Stomach (tissue), 4 donors: Measurements from ENCODE around the gene FRG2C.
"Not testable (repeated sequence)": the region's sequence is repeated elsewhere in the genome, so short reads cannot be mapped to it uniquely, and the experiment has no call there.

ENCODE experiments used
- CTCF ChIP-seq, 7 experiments: fragments of 450-650 bp in 4 of 7; fragments of 200-600 bp in 3 of 7; sonication (generic) in 3 of 7; IDR thresholded peaks; one replicate each; pipeline ENCODE4 v1.5.1; 2016 to 2019; ENCODE audit warnings: antibody characterized with exemption in 7 of 7, control low read depth in 2 of 7, mild to moderate bottlenecking in 1 of 7
- EP300 ChIP-seq: sonication (generic); formaldehyde crosslinking; IDR thresholded peaks from one replicate; pipeline ENCODE4 v1.6.1; 2017; ENCODE audit warnings: antibody characterized with exemption
- POLR2A ChIP-seq, 4 donors: fragments of 450-650 bp; IDR thresholded peaks; one replicate each; pipeline ENCODE4 v1.6.1; 2016; ENCODE audit warnings: antibody characterized with exemption in 4 of 4, control low read depth in 2 of 4, mild to moderate bottlenecking in 1 of 4, moderate library complexity in 1 of 4
- POLR2AphosphoS5 ChIP-seq, 3 donors: sonication (generic); formaldehyde crosslinking; IDR thresholded peaks; one replicate each; pipeline ENCODE4 v1.6.1; 2016; ENCODE audit warnings: antibody characterized with exemption in 3 of 3

GRCh38 chr3:75619481-75620031 lies 44.6 kb upstream of the FRG2C start:
- TF ChIP-seq EP300; POLR2A (IDR thresholded peaks at IDR 0.05); CTCF (IDR thresholded peaks at IDR 0.05); POLR2AphosphoS5 (IDR thresholded peaks at IDR 0.05): not testable (repeated sequence)
